ENCODE measurements around the gene CRLF3.
"Not testable (repeated sequence)": the region's sequence is repeated elsewhere in the genome, so short reads cannot be mapped to it uniquely, and the experiment has no call there.

CRLF3 gene

GRCh38 chr17:30827082-30827481 is 2.6 kb upstream of the CRLF3 start:
- DNase-seq (ENCODE audit: insufficient read length, low spot score) = no peak
- TF ChIP-seq, protein P1, sequence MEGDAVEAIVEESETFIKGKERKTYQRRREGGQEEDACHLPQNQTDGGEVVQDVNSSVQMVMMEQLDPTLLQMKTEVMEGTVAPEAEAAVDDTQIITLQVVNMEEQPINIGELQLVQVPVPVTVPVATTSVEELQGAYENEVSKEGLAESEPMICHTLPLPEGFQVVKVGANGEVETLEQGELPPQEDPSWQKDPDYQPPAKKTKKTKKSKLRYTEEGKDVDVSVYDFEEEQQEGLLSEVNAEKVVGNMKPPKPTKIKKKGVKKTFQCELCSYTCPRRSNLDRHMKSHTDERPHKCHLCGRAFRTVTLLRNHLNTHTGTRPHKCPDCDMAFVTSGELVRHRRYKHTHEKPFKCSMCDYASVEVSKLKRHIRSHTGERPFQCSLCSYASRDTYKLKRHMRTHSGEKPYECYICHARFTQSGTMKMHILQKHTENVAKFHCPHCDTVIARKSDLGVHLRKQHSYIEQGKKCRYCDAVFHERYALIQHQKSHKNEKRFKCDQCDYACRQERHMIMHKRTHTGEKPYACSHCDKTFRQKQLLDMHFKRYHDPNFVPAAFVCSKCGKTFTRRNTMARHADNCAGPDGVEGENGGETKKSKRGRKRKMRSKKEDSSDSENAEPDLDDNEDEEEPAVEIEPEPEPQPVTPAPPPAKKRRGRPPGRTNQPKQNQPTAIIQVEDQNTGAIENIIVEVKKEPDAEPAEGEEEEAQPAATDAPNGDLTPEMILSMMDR (IDR thresholded peaks at IDR 0.05; ENCODE audit: insufficient read depth, missing control alignments) = no peak
- no peak for FAIRE-seq

DNA sequence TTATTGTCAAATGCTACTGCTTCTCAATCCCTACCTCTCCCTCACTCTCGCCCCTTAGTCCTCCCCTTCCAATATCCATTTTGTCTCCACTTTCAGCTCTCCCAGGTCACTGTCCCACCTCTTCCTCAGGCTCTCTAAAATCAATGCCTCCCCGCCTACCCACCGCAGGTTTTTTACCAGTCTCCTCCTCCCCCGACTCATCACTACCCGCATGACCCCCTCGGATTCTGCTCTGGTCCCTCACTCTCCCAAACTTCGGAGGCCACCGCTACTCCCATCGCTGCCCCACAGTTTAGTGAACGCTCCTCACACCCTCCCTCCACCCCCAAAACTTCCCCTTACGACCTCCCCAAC is 513 bp downstream of the CRLF3 start:
- TF ChIP-seq, protein P1 (IDR thresholded peaks at IDR 0.05; ENCODE audit: insufficient read depth, missing control alignments) = no peak
- no peak for FAIRE-seq
- no peak for DNase-seq (ENCODE audit: insufficient read length, low spot score)

DNA sequence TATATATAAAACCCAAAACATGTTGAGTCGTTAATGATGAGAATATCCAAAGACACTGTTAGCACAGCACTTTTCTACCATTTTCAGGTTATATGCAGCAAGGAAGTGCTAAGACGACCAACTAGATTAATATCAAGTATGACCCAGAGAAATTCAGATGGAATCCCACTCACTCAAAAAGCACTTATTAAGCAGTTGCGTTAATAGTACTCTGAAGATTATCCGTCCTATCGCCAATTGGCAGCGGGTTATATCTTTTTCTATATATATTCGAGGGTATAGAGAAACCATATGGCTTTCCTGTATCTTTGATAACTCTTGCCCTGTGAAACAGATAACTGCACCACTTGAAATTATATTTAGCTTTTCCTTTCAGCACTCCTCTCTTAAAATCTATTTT is 1.1 kb downstream of the CRLF3 start:
- TF ChIP-seq, protein P1 (IDR thresholded peaks at IDR 0.05; ENCODE audit: insufficient read depth, missing control alignments) = no peak
- DNase-seq (ENCODE audit: insufficient read length, low spot score) = no peak
- no peak for FAIRE-seq

GRCh38 chr17:30822919-30823318 is 1.6 kb downstream of the CRLF3 start:
- FAIRE-seq; DNase-seq (ENCODE audit: insufficient read length, low spot score): not testable (repeated sequence)

GRCh38 chr17:30821871-30822723 is 2.4 kb downstream of the CRLF3 start:
- DNase-seq (ENCODE audit: insufficient read length, low spot score) = no peak

DNA sequence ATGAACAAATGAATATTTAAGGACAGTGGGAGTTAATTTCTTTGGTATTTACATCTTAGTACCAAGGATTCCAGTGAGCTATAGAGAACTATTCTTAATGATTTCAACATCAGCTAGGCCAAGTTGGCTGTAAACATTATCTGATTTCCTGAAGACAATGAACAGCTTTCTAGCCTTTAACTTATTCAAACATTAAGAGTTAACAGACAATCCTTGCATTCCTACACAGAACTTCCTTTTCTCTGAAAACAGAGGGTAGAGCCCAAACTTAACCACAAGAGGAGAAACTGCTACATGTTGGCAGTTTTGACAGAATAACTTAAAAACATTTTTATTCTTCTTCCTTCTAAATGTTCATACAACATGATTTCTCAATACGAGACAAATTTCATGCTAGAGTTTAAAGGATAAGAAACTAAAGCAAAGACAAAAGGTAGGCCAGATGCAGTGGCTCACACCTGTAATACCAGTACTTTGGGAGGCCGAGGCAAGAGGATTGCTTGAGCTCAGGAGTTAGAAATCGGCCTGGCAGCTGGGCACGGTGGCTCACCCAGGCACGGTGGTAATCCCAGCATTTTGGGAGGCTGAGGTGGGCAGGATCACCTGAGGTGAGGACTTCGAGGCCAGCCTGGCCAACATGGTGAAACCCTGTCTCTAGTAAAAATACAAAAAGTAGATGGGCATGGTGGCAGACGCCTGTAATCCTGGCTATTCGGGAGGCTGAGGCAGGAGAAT is 4.4 kb downstream of the CRLF3 start:
- TF ChIP-seq, protein P1 (IDR thresholded peaks at IDR 0.05; ENCODE audit: insufficient read depth, missing control alignments) = no peak
- FAIRE-seq = no peak
- no peak for DNase-seq (ENCODE audit: insufficient read length, low spot score)

More at GRCh38 chr17:30821871-30822723, 2.4 kb downstream of the CRLF3 start:
- FAIRE-seq = no peak
- TF ChIP-seq, protein P1 (IDR thresholded peaks at IDR 0.05; ENCODE audit: insufficient read depth, missing control alignments) = no peak

- DNase-seq (ENCODE audit: insufficient read length, low spot score) (no peak), FAIRE-seq (no peak)
- TF ChIP-seq, protein P1 (IDR thresholded peaks at IDR 0.05; ENCODE audit: insufficient read depth, missing control alignments) = no peak
These were observed 8.3 kb downstream of the CRLF3 start for GRCh38 chr17:30816165-30816564.

GRCh38 chr17:30814860-30815259 is 9.6 kb downstream of the CRLF3 start:
- DNase-seq (ENCODE audit: insufficient read length, low spot score); FAIRE-seq: not testable (repeated sequence)

GRCh38 chr17:30814236-30814635 is 10.3 kb downstream of the CRLF3 start:
- not testable (repeated sequence) for FAIRE-seq; DNase-seq (ENCODE audit: insufficient read length, low spot score)

All from D721Med (cell line).